Heart left ventricle (tissue), 13 donors: ENCODE results near the gene OSMR.

ENCODE experiments used
- CTCF ChIP-seq, 12 donors: fragments of 200-600 bp; sonication (generic) in 4 of 12; IDR thresholded peaks; one replicate each; pipeline versions ENCODE4 v1.5.0 to v1.8.0; 2018 to 2022; ENCODE audit warnings: antibody characterized with exemption in 12 of 12, mild to moderate bottlenecking in 5 of 12
- POLR2A ChIP-seq, 2 donors: fragments of 450-650 bp; IDR thresholded peaks; one replicate each; pipeline ENCODE4 v1.6.1; 2017; ENCODE audit warnings: antibody characterized with exemption in 2 of 2, mild to moderate bottlenecking in 2 of 2, moderate library complexity in 2 of 2
- donor health status: ischemic (EF 13 %, LVEDD 7.1; RV severe dilation, severe dysfunction).
- donor health status: DM: no; HTN: yes; CAD: no.
- donor health status: DM: no; HTN: no; CAD: no.
- donor health status: ischemic (EF 25% LVEDD 6.9; RV normal size, moderate dysfunction).
- donor health status: ischemic (EF 25% LVEDD 5.7; RV mildly dilated, moderate dysfunction).
- donor health status: ischemic (EF 35%, LVEDD 5.7; RV mildly dilated, moderate dysfunction).
- donor health status: nonischemic (EF 11% LVEDD 7.7; RV severe dilation, severe dysfunction).
- donor health status: DM: yes; HTN: yes; CAD: no.
- donor health status: PGD.
- donor health status: ischemic (EF 29% LVEDD 5.4; RV normal size, mild dysfunction).
- donor health status: nonischemic (EF 23%, LVEDD 6.1; RV moderate dilation, normal function).

GRCh38 chr5:38847559-38848347, 1.9 kb downstream of the OSMR start:
- TF ChIP-seq POLR2A (IDR thresholded peaks at IDR 0.05) (no peak), CTCF (IDR thresholded peaks at IDR 0.05) (no peak)
